WTC11 (cell line): Measurements from ENCODE around the gene SERPINE2. TPM values are rescaled to one million over a fixed set of nuclear protein-coding genes. Genes with fewer than 3 reads are reported as not detected.

Source experiments
- ATAC-seq: fragments of 200-7000 bp; cut with Tn5 transposase; 2 replicates; pipeline ENCODE4 v1.10.0; 2021; ENCODE audit warnings: mild to moderate bottlenecking, moderate library complexity
- CTCF ChIA-PET: fragments of 300-600 bp; sonication (Branson Sonifier 250); formaldehyde crosslinking; loops from one replicate; lab custom pipeline; 2021; ENCODE audit warnings: antibody characterized with exemption; lab: Charles Lee
- POLR2A ChIA-PET: fragments of 350-600 bp; sonication (Branson Sonifier 250); formaldehyde crosslinking; loops from one replicate; lab custom pipeline; 2021; ENCODE audit warnings: antibody characterized with exemption; lab: Charles Lee
- DNase-seq: peaks from one replicate; pipeline ENCODE4 v3.0.0; 2021; ENCODE audit warnings: low spot score
- H3K27ac Mint-ChIP-seq: 2 replicates; pipeline ENCODE4 v1.8.0; 2021; ENCODE audit warnings: mixed read lengths
- H3K27me3 Mint-ChIP-seq: 2 replicates; pipeline ENCODE4 v1.8.0; 2021; ENCODE audit warnings: low read depth, mild to moderate bottlenecking, moderate library complexity, mixed read lengths
- H3K36me3 Mint-ChIP-seq: 2 replicates; pipeline ENCODE4 v1.8.0; 2021; ENCODE audit warnings: mixed read lengths
- H3K4me1 Mint-ChIP-seq: 2 replicates; pipeline ENCODE4 v1.8.0; 2022; ENCODE audit warnings: mixed read lengths
- H3K4me3 Mint-ChIP-seq: 2 replicates; pipeline ENCODE4 v1.8.0; 2021; ENCODE audit warnings: mild to moderate bottlenecking, moderate library complexity, mixed read lengths
- H3K9me3 Mint-ChIP-seq: 2 replicates; pipeline ENCODE4 v1.8.0; 2021; ENCODE audit warnings: mixed read lengths
- CREM ChIP-seq: sonication (generic); formaldehyde crosslinking; IDR thresholded peaks from 2 replicates; pipeline ENCODE4 v1.8.1; 2022; ENCODE audit warnings: mild to moderate bottlenecking, missing genetic modification reagents, moderate library complexity
- EMX1 ChIP-seq: fragments of 250-450 bp; sonication (Bioruptor Pico); IDR thresholded peaks from 2 replicates; pipeline ENCODE4 v1.8.0; 2021; ENCODE audit warnings: mild to moderate bottlenecking
- ESRRA ChIP-seq: sonication (generic); formaldehyde crosslinking; IDR thresholded peaks from 2 replicates; pipeline ENCODE4 v1.8.1; 2022; ENCODE audit warnings: mild to moderate bottlenecking, missing genetic modification reagents, borderline replicate concordance
- ETV6 ChIP-seq: sonication (generic); formaldehyde crosslinking; IDR thresholded peaks from 2 replicates; pipeline ENCODE4 v1.8.1; 2022; ENCODE audit warnings: mild to moderate bottlenecking, missing genetic modification reagents
- NFYB ChIP-seq: sonication (generic); formaldehyde crosslinking; conservative IDR thresholded peaks from 2 replicates; pipeline ENCODE4 v1.8.0; 2022; ENCODE audit warnings: low read depth, missing genetic modification reagents
- NR3C1 ChIP-seq: sonication (generic); formaldehyde crosslinking; conservative IDR thresholded peaks from 2 replicates; pipeline ENCODE4 v1.8.1; 2023; ENCODE audit warnings: low read depth, mild to moderate bottlenecking, missing genetic modification reagents
- TEAD4 ChIP-seq: sonication (generic); formaldehyde crosslinking; IDR thresholded peaks from 2 replicates; pipeline ENCODE4 v1.8.0; 2022; ENCODE audit warnings: mild to moderate bottlenecking, missing genetic modification reagents
- ZBTB21 ChIP-seq: sonication (generic); formaldehyde crosslinking; IDR thresholded peaks from 2 replicates; pipeline ENCODE4 v1.8.1; 2023; ENCODE audit warnings: mild to moderate bottlenecking, missing genetic modification reagents, borderline replicate concordance
- ZNF232 ChIP-seq: sonication (generic); formaldehyde crosslinking; IDR thresholded peaks from 2 replicates; pipeline ENCODE4 v1.8.0; 2022; ENCODE audit warnings: mild to moderate bottlenecking, missing genetic modification reagents
- ZNF317 ChIP-seq: sonication (generic); formaldehyde crosslinking; IDR thresholded peaks from 2 replicates; pipeline ENCODE4 v1.8.1; 2023; ENCODE audit warnings: low read depth, mild to moderate bottlenecking, moderate library complexity, missing genetic modification reagents, borderline replicate concordance
- total RNA-seq: library from RNA; stranded (reverse); gene quantifications from 3 replicates; pipeline ENCODE4 v1.2.3, GENCODE V29; 2021
- TF ChIP-seq, protein P1 (sequence below): sonication (generic); formaldehyde crosslinking; IDR thresholded peaks from 2 replicates; pipeline ENCODE4 v1.8.0; 2022; ENCODE audit warnings: mild to moderate bottlenecking, missing genetic modification reagents
- TF ChIP-seq, protein P2 (sequence below): sonication (generic); formaldehyde crosslinking; IDR thresholded peaks from 2 replicates; pipeline ENCODE4 v1.8.1; 2023; ENCODE audit warnings: mild to moderate bottlenecking, missing genetic modification reagents
- TF ChIP-seq, protein P3 (sequence below): sonication (generic); formaldehyde crosslinking; IDR thresholded peaks from 2 replicates; pipeline ENCODE4 v1.8.1; 2022; ENCODE audit warnings: mild to moderate bottlenecking, moderate library complexity, missing genetic modification reagents
- TF ChIP-seq, protein P4 (sequence below): sonication (generic); formaldehyde crosslinking; IDR thresholded peaks from 2 replicates; pipeline ENCODE4 v1.8.1; 2023; ENCODE audit warnings: mild to moderate bottlenecking, moderate library complexity, missing genetic modification reagents
- TF ChIP-seq, protein P5 (sequence below): sonication (generic); formaldehyde crosslinking; IDR thresholded peaks from 2 replicates; pipeline ENCODE4 v1.8.0; 2022; ENCODE audit warnings: mild to moderate bottlenecking, missing genetic modification reagents
- TF ChIP-seq, protein P6 (sequence below): sonication (generic); formaldehyde crosslinking; conservative IDR thresholded peaks from 2 replicates; pipeline ENCODE4 v1.8.1; 2023; ENCODE audit warnings: mild to moderate bottlenecking, low read depth, missing genetic modification reagents, moderate library complexity
- TF ChIP-seq, protein P7 (sequence below): sonication (generic); formaldehyde crosslinking; IDR thresholded peaks from 2 replicates; pipeline ENCODE4 v1.8.0; 2022; ENCODE audit warnings: mild to moderate bottlenecking, missing genetic modification reagents
- TF ChIP-seq, protein P8 (sequence below): sonication (generic); formaldehyde crosslinking; IDR thresholded peaks from 2 replicates; pipeline ENCODE4 v1.8.1; 2022; ENCODE audit warnings: missing genetic modification reagents, borderline replicate concordance
- TF ChIP-seq, protein P9 (sequence below): fragments of 200-600 bp; IDR thresholded peaks from 2 replicates; pipeline ENCODE4 v1.8.0; 2022; ENCODE audit warnings: antibody characterized with exemption
- TF ChIP-seq, protein P10 (sequence below): sonication (generic); formaldehyde crosslinking; IDR thresholded peaks from 2 replicates; pipeline ENCODE4 v1.8.0; 2023; ENCODE audit warnings: mild to moderate bottlenecking, missing genetic modification reagents

Gene SERPINE2
- total RNA-seq, 1 experiment from 2014 or later = 60.4 TPM

DNA sequence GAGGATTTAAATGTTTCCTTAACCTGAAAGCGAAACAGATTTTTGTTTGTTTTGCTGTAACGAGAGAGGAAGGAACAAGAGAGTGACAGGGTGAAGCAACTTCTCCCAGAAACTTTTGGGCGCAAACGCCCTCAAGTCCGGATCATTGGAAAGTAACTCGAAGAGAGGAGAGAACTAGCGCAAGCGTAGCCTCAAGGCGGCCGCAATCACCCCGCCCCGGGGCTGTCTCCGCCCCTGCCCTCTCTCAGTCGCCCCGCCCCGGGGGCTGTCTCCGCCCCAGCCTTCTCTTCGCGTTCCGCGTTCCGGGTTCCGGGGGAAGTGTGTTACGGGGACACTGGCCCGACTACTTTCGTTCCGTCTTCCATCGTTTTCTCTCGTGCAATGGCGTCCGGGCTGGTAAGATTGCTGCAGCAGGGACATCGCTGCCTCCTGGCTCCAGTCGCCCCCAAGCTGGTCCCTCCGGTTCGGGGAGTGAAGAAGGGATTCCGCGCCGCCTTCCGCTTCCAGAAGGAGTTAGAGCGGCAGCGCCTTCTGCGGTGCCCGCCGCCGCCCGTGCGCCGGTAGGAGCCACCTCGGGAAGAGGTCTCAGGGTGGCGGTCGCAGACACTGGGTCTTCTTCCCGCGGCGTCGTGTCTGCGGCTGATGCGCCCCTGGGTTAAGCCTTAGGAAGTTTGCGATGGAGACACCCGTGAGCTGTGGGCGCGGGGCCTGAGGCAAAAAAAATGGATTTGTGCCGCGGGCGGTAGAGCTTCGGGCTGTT lies 81.8 kb downstream of the SERPINE2 start, which contains the start of gene MRPL44:
Gene MRPL44 (plus strand): TSS at position 372 of the 760 bp plus-strand sequence. CDS start 10 bp downstream, at position 382.
- DNase-seq = peak; percentile 97
- Mint-ChIP-seq H3K36me3 (peaks cover 28% of the 10 kb centered on the region), H3K9me3 (no peaks in the 10 kb centered on the region), H3K27me3 (no peaks in the 10 kb centered on the region; the same call in 1 of the 2 replicates), H3K4me3 (peak within 1 kb of the TSS; percentile 95), H3K4me1 (peaks cover 44% of the 10 kb centered on the region), H3K27ac (peak within 1 kb of the TSS; percentile 88)
- ChIA-PET POLR2A (no interaction called here), CTCF (interaction anchor here (0.8 to 2.2 kb wide), 2 partner anchors 13 to 32 kb away, joined by 4 to 9 read pairs; no protein-coding TSS in a partner anchor)
- ATAC-seq = peak; percentile 99
- TF ChIP-seq, protein P1, sequence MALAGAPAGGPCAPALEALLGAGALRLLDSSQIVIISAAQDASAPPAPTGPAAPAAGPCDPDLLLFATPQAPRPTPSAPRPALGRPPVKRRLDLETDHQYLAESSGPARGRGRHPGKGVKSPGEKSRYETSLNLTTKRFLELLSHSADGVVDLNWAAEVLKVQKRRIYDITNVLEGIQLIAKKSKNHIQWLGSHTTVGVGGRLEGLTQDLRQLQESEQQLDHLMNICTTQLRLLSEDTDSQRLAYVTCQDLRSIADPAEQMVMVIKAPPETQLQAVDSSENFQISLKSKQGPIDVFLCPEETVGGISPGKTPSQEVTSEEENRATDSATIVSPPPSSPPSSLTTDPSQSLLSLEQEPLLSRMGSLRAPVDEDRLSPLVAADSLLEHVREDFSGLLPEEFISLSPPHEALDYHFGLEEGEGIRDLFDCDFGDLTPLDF (CRISPR knock-in tag) = 0 out of 2 replicates have a peak, but pooled peaks have one; percentile 31
- TF ChIP-seq ESRRA (peak; percentile 83), TEAD4 (CRISPR knock-in tag) (peak; percentile 72; the same call in 1 of the 2 replicates), ZNF317 (CRISPR knock-in tag) (peak; percentile 59), EMX1 (CRISPR knock-in tag) (no peak), ZBTB21 (CRISPR knock-in tag) (peak; percentile 86), NFYB (CRISPR knock-in tag) (no peak), ZNF232 (CRISPR knock-in tag) (peak; percentile 82), NR3C1 (CRISPR knock-in tag) (peak; percentile 95), CREM (CRISPR knock-in tag) (peak; percentile 92), ETV6 (CRISPR knock-in tag) (peak; percentile 98)
- TF ChIP-seq, protein P2, sequence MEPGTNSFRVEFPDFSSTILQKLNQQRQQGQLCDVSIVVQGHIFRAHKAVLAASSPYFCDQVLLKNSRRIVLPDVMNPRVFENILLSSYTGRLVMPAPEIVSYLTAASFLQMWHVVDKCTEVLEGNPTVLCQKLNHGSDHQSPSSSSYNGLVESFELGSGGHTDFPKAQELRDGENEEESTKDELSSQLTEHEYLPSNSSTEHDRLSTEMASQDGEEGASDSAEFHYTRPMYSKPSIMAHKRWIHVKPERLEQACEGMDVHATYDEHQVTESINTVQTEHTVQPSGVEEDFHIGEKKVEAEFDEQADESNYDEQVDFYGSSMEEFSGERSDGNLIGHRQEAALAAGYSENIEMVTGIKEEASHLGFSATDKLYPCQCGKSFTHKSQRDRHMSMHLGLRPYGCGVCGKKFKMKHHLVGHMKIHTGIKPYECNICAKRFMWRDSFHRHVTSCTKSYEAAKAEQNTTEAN (CRISPR knock-in tag) = 0 out of 2 replicates have a peak, but pooled peaks have one; percentile 50
- TF ChIP-seq, protein P3, sequence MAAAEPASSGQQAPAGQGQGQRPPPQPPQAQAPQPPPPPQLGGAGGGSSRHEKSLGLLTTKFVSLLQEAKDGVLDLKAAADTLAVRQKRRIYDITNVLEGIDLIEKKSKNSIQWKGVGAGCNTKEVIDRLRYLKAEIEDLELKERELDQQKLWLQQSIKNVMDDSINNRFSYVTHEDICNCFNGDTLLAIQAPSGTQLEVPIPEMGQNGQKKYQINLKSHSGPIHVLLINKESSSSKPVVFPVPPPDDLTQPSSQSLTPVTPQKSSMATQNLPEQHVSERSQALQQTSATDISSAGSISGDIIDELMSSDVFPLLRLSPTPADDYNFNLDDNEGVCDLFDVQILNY (CRISPR knock-in tag) = no peak
- TF ChIP-seq, protein P4, sequence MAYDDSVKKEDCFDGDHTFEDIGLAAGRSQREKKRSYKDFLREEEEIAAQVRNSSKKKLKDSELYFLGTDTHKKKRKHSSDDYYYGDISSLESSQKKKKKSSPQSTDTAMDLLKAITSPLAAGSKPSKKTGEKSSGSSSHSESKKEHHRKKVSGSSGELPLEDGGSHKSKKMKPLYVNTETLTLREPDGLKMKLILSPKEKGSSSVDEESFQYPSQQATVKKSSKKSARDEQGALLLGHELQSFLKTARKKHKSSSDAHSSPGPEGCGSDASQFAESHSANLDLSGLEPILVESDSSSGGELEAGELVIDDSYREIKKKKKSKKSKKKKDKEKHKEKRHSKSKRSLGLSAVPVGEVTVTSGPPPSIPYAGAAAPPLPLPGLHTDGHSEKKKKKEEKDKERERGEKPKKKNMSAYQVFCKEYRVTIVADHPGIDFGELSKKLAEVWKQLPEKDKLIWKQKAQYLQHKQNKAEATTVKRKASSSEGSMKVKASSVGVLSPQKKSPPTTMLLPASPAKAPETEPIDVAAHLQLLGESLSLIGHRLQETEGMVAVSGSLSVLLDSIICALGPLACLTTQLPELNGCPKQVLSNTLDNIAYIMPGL (CRISPR knock-in tag) = peak; percentile 93
- TF ChIP-seq, protein P5, sequence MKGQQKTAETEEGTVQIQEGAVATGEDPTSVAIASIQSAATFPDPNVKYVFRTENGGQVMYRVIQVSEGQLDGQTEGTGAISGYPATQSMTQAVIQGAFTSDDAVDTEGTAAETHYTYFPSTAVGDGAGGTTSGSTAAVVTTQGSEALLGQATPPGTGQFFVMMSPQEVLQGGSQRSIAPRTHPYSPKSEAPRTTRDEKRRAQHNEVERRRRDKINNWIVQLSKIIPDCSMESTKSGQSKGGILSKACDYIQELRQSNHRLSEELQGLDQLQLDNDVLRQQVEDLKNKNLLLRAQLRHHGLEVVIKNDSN (CRISPR knock-in tag) = 0 out of 2 replicates have a peak, but pooled peaks have one; percentile 23
- TF ChIP-seq, protein P6, sequence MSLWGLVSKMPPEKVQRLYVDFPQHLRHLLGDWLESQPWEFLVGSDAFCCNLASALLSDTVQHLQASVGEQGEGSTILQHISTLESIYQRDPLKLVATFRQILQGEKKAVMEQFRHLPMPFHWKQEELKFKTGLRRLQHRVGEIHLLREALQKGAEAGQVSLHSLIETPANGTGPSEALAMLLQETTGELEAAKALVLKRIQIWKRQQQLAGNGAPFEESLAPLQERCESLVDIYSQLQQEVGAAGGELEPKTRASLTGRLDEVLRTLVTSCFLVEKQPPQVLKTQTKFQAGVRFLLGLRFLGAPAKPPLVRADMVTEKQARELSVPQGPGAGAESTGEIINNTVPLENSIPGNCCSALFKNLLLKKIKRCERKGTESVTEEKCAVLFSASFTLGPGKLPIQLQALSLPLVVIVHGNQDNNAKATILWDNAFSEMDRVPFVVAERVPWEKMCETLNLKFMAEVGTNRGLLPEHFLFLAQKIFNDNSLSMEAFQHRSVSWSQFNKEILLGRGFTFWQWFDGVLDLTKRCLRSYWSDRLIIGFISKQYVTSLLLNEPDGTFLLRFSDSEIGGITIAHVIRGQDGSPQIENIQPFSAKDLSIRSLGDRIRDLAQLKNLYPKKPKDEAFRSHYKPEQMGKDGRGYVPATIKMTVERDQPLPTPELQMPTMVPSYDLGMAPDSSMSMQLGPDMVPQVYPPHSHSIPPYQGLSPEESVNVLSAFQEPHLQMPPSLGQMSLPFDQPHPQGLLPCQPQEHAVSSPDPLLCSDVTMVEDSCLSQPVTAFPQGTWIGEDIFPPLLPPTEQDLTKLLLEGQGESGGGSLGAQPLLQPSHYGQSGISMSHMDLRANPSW (CRISPR knock-in tag) = 0 out of 2 replicates have a peak, but pooled peaks have one; percentile 67
- TF ChIP-seq, protein P7, sequence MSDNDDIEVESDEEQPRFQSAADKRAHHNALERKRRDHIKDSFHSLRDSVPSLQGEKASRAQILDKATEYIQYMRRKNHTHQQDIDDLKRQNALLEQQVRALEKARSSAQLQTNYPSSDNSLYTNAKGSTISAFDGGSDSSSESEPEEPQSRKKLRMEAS (CRISPR knock-in tag) = peak; percentile 81
- TF ChIP-seq, protein P8, sequence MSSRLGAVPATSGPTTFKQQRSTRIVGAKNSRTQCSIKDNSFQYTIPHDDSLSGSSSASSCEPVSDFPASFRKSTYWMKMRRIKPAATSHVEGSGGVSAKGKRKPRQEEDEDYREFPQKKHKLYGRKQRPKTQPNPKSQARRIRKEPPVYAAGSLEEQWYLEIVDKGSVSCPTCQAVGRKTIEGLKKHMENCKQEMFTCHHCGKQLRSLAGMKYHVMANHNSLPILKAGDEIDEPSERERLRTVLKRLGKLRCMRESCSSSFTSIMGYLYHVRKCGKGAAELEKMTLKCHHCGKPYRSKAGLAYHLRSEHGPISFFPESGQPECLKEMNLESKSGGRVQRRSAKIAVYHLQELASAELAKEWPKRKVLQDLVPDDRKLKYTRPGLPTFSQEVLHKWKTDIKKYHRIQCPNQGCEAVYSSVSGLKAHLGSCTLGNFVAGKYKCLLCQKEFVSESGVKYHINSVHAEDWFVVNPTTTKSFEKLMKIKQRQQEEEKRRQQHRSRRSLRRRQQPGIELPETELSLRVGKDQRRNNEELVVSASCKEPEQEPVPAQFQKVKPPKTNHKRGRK (CRISPR knock-in tag) = 0 out of 2 replicates have a peak, but pooled peaks have one; percentile 42
- TF ChIP-seq, protein P9, sequence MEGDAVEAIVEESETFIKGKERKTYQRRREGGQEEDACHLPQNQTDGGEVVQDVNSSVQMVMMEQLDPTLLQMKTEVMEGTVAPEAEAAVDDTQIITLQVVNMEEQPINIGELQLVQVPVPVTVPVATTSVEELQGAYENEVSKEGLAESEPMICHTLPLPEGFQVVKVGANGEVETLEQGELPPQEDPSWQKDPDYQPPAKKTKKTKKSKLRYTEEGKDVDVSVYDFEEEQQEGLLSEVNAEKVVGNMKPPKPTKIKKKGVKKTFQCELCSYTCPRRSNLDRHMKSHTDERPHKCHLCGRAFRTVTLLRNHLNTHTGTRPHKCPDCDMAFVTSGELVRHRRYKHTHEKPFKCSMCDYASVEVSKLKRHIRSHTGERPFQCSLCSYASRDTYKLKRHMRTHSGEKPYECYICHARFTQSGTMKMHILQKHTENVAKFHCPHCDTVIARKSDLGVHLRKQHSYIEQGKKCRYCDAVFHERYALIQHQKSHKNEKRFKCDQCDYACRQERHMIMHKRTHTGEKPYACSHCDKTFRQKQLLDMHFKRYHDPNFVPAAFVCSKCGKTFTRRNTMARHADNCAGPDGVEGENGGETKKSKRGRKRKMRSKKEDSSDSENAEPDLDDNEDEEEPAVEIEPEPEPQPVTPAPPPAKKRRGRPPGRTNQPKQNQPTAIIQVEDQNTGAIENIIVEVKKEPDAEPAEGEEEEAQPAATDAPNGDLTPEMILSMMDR = no peak
- TF ChIP-seq, protein P10, sequence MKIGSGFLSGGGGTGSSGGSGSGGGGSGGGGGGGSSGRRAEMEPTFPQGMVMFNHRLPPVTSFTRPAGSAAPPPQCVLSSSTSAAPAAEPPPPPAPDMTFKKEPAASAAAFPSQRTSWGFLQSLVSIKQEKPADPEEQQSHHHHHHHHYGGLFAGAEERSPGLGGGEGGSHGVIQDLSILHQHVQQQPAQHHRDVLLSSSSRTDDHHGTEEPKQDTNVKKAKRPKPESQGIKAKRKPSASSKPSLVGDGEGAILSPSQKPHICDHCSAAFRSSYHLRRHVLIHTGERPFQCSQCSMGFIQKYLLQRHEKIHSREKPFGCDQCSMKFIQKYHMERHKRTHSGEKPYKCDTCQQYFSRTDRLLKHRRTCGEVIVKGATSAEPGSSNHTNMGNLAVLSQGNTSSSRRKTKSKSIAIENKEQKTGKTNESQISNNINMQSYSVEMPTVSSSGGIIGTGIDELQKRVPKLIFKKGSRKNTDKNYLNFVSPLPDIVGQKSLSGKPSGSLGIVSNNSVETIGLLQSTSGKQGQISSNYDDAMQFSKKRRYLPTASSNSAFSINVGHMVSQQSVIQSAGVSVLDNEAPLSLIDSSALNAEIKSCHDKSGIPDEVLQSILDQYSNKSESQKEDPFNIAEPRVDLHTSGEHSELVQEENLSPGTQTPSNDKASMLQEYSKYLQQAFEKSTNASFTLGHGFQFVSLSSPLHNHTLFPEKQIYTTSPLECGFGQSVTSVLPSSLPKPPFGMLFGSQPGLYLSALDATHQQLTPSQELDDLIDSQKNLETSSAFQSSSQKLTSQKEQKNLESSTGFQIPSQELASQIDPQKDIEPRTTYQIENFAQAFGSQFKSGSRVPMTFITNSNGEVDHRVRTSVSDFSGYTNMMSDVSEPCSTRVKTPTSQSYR (CRISPR knock-in tag) = no peak
